Calu3 (cell line): Measurements from ENCODE around the gene MELTF. TPM values are rescaled to one million over a fixed set of nuclear protein-coding genes. Genes with fewer than 3 reads are reported as not detected.

Experiments used
- BruUV-seq: library from RNA; stranded (reverse); fragments of 400-500 nt; replicated peaks from 2 replicates; lab custom pipeline; 2021; lab: Mats Ljungman, UMichigan
- CTCF ChIA-PET: fragments of 300-600 bp; sonication (Branson Sonifier 250); formaldehyde crosslinking; loops from one replicate; lab custom pipeline; 2022; ENCODE audit warnings: antibody characterized with exemption; lab: Charles Lee
- DNase-seq: peaks from one replicate; pipeline ENCODE4 v3.0.0; 2022
- H3K27ac Mint-ChIP-seq: one replicate; pipeline ENCODE4 v1.8.0; 2022; ENCODE audit warnings: mixed read lengths; ENCODE audit not compliant: unreplicated experiment
- H3K27me3 Mint-ChIP-seq: one replicate; pipeline ENCODE4 v1.8.0; 2022; ENCODE audit warnings: mixed read lengths; ENCODE audit not compliant: unreplicated experiment
- H3K36me3 Mint-ChIP-seq: one replicate; pipeline ENCODE4 v1.8.0; 2022; ENCODE audit warnings: mild to moderate bottlenecking, moderate library complexity, mixed read lengths; ENCODE audit not compliant: insufficient read depth, unreplicated experiment
- H3K4me1 Mint-ChIP-seq: one replicate; pipeline ENCODE4 v1.8.0; 2022; ENCODE audit warnings: mild to moderate bottlenecking, low read depth, mixed read lengths; ENCODE audit not compliant: unreplicated experiment
- H3K4me3 Mint-ChIP-seq: one replicate; pipeline ENCODE4 v1.8.0; 2022; ENCODE audit warnings: mild to moderate bottlenecking, low read depth, moderate library complexity, mixed read lengths; ENCODE audit not compliant: unreplicated experiment
- H3K9me3 Mint-ChIP-seq: one replicate; pipeline ENCODE4 v1.8.0; 2022; ENCODE audit warnings: low read depth, mixed read lengths; ENCODE audit not compliant: unreplicated experiment
- intact Hi-C: fragments of 100-400 bp; cut with micrococcal nuclease; formaldehyde crosslinking; loops from one replicate; pipeline ENCODE4 v1.10.0; 2022; ENCODE audit not compliant: unreplicated experiment
- total RNA-seq: library from RNA; stranded (reverse); gene quantifications from 2 replicates; pipeline ENCODE4 v1.2.3, GENCODE V29; 2022
- TF ChIP-seq, protein P1 (sequence below): fragments of 200-600 bp; IDR thresholded peaks from one replicate; pipeline ENCODE4 v1.8.0; 2022; ENCODE audit warnings: antibody characterized with exemption; ENCODE audit not compliant: unreplicated experiment

Gene MELTF
- total RNA-seq, 1 experiment from 2014 or later, result 39.0 TPM

DNA sequence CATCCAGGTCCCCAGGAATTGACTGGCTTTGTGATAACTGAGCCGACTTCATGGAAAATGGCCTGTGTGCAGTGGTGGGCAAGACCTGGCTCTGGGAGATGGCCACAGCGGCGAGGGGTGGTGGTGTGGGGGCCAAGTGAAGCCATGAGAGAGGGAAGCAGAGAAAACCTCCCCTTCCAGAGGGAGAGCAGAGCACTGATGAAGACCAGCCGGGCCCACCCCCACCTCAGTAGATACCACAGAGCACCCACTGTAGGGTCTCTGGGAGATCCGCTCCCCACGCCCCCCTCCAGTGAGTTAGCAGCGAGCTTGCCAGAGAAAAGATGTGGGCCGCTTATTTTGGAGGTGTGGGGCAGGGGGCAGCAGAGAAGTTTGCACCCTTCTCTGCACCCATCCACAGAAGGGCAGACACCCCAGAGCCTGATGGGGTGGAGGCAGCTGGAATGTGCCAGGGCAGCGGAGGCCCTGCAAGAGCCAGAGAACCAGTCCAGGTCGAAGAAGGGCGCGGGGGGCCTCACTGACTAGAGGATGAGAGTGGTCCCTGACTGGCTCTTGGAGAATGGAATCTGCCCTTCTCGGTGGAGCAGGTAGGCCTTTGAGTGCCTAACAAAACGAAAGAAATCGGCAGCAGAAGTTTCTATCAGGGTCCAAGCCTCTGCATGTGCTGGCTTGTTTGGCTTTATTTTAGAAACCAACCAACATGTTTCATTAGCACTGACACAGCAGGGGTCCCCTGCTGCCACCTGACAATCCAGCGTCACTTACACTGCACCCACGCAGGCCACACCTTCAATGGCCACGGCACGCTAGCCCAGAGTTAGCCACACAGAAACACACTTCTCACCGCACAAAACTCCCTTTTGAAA, 28.3 kb downstream of the MELTF start:
- intact Hi-C loops, result no loop called here
- peak overlapping the region; percentile 28 for H3K4me3 Mint-ChIP-seq
- TF ChIP-seq, protein P1, sequence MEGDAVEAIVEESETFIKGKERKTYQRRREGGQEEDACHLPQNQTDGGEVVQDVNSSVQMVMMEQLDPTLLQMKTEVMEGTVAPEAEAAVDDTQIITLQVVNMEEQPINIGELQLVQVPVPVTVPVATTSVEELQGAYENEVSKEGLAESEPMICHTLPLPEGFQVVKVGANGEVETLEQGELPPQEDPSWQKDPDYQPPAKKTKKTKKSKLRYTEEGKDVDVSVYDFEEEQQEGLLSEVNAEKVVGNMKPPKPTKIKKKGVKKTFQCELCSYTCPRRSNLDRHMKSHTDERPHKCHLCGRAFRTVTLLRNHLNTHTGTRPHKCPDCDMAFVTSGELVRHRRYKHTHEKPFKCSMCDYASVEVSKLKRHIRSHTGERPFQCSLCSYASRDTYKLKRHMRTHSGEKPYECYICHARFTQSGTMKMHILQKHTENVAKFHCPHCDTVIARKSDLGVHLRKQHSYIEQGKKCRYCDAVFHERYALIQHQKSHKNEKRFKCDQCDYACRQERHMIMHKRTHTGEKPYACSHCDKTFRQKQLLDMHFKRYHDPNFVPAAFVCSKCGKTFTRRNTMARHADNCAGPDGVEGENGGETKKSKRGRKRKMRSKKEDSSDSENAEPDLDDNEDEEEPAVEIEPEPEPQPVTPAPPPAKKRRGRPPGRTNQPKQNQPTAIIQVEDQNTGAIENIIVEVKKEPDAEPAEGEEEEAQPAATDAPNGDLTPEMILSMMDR, result no peak
- peak overlapping the region; percentile 3 for H3K27ac Mint-ChIP-seq
- H3K36me3 Mint-ChIP-seq, result no peaks in the 10 kb centered on the region
- no TSS peak for BruUV-seq
- H3K27me3 Mint-ChIP-seq, result no peaks in the 10 kb centered on the region
- H3K9me3 Mint-ChIP-seq, result no peaks in the 10 kb centered on the region
- no peaks in the 10 kb centered on the region for H3K4me1 Mint-ChIP-seq
- CTCF ChIA-PET, result no interaction called here
- DNase-seq, result no peak

DNA sequence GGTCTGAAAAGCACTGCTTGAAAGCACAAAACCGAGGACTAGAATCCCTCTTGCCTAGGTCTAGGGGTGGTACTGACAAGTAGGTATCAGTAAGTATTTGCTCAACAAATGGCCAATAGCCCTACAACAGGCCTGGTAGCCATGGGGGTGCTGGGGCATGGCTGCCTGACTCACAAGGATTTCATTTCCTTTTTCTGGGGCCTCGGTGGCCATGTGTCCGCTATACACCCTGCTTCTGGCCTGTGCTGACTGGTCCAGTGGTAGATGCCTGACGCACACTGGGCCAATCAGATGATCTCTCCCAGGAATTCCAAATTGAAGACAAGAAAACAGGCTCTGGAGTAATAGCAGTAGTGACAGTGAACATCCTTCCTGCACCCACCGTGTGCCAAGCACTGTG, 29.4 kb downstream of the MELTF start:
- CTCF ChIA-PET, result no interaction called here
- no peaks in the 10 kb centered on the region for H3K9me3 Mint-ChIP-seq
- DNase-seq, result no peak
- H3K4me1 Mint-ChIP-seq, result no peaks in the 10 kb centered on the region
- H3K4me3 Mint-ChIP-seq, result no peak overlapping the region
- intact Hi-C loops, result no loop called here
- H3K27me3 Mint-ChIP-seq, result no peaks in the 10 kb centered on the region
- H3K36me3 Mint-ChIP-seq, result no peaks in the 10 kb centered on the region
- no TSS peak for BruUV-seq
- no peak overlapping the region for H3K27ac Mint-ChIP-seq
- TF ChIP-seq, protein P1, result no peak

DNA sequence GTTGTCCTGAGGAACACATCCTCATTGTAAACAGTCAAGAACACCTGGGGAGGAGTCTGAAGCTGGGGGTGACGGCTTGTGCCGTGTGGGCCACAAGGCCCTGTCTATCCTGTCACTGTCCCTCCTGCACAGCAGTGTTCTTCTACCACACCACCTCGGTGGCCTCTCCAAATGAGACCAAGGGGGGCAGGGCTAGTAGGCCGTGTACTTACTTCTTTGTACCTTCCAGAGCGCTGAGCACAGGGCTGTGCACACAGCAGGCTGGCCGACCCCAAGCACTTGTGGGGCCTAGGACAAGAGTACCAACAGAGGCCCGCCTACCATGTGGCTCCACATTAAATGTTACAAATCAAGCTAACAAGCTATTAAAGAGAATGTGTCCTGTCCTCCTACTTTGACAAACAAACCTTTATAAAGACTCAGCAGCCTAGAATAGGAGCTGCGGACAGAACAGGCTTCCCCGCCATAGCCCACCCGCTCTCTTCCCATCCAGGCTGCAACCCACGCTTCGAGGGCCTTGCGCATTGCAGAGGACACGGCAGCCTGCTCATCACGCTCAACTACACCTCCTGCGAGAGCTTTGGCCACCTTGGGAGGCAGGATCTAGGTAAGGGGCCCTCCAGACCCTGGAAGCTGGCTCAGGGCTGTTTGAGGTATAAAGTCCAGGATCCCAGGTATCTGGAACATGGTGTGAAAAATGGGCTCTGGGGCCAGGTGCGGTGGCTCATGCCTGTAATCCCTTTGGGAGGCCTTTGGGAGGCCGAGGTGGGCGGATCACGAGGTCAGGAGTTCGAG, 30.5 kb downstream of the MELTF start:
- H3K9me3 Mint-ChIP-seq, result no peaks in the 10 kb centered on the region
- no peak for DNase-seq
- H3K27ac Mint-ChIP-seq, result no peak overlapping the region
- intact Hi-C loops, result no loop called here
- no peak overlapping the region for H3K4me3 Mint-ChIP-seq
- TF ChIP-seq, protein P1, result no peak
- BruUV-seq, result no TSS peak
- CTCF ChIA-PET, result no interaction called here
- no peaks in the 10 kb centered on the region for H3K36me3 Mint-ChIP-seq
- H3K27me3 Mint-ChIP-seq, result no peaks in the 10 kb centered on the region
- H3K4me1 Mint-ChIP-seq, result no peaks in the 10 kb centered on the region

DNA sequence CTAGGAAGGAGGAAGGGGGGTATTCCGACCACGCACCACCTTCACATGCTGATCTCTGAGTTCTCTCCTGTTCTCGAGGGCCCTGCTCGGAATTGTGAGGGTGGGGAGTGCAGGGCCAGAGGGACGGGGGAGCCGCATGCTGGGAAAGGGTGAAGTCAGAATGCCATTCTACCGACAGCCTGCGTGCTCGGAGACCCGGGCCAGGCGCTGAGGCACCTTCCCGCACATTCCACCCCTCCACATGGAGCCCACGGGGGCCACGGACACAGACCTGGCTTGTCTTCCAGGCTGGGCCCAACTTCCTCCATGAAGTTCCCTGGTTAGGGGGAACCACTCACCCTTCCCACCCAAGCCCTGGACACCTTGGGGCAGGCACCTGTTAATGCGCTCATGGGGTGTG, 32.3 kb downstream of the MELTF start:
- no peaks in the 10 kb centered on the region for H3K4me1 Mint-ChIP-seq
- no peak for DNase-seq
- intact Hi-C loops, result no loop called here
- no peak overlapping the region for H3K27ac Mint-ChIP-seq
- H3K9me3 Mint-ChIP-seq, result no peaks in the 10 kb centered on the region
- CTCF ChIA-PET, result no interaction called here
- no peaks in the 10 kb centered on the region for H3K27me3 Mint-ChIP-seq
- TF ChIP-seq, protein P1, result no peak
- no TSS peak for BruUV-seq
- H3K4me3 Mint-ChIP-seq, result no peak overlapping the region
- H3K36me3 Mint-ChIP-seq, result no peaks in the 10 kb centered on the region
